ENCODE results near the gene COL20A1.

COL20A1 gene

GRCh38 chr20:63363013-63363957, 70.3 kb downstream of the COL20A1 start:
- in situ Hi-C loops (cut with HindIII; ENCODE audit: low sequenced_read_pairs): no loop called here
- DNase-seq (ENCODE audit: low read depth, low spot score): no peak
- TF ChIP-seq, protein P1, sequence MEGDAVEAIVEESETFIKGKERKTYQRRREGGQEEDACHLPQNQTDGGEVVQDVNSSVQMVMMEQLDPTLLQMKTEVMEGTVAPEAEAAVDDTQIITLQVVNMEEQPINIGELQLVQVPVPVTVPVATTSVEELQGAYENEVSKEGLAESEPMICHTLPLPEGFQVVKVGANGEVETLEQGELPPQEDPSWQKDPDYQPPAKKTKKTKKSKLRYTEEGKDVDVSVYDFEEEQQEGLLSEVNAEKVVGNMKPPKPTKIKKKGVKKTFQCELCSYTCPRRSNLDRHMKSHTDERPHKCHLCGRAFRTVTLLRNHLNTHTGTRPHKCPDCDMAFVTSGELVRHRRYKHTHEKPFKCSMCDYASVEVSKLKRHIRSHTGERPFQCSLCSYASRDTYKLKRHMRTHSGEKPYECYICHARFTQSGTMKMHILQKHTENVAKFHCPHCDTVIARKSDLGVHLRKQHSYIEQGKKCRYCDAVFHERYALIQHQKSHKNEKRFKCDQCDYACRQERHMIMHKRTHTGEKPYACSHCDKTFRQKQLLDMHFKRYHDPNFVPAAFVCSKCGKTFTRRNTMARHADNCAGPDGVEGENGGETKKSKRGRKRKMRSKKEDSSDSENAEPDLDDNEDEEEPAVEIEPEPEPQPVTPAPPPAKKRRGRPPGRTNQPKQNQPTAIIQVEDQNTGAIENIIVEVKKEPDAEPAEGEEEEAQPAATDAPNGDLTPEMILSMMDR (IDR thresholded peaks at IDR 0.05; ENCODE audit: low read depth, low read length): no peak
- H3K4me3 ChIP-seq (ENCODE audit: low read depth, low read length): no peak overlapping the region

GRCh38 chr20:63363981-63364561, 71.1 kb downstream of the COL20A1 start:
- in situ Hi-C loops (cut with HindIII; ENCODE audit: low sequenced_read_pairs): no loop called here
- H3K4me3 ChIP-seq (ENCODE audit: low read depth, low read length): no peak overlapping the region
- TF ChIP-seq, protein P1 (IDR thresholded peaks at IDR 0.05; ENCODE audit: low read depth, low read length): no peak
- no peak for DNase-seq (ENCODE audit: low read depth, low spot score)

DNA sequence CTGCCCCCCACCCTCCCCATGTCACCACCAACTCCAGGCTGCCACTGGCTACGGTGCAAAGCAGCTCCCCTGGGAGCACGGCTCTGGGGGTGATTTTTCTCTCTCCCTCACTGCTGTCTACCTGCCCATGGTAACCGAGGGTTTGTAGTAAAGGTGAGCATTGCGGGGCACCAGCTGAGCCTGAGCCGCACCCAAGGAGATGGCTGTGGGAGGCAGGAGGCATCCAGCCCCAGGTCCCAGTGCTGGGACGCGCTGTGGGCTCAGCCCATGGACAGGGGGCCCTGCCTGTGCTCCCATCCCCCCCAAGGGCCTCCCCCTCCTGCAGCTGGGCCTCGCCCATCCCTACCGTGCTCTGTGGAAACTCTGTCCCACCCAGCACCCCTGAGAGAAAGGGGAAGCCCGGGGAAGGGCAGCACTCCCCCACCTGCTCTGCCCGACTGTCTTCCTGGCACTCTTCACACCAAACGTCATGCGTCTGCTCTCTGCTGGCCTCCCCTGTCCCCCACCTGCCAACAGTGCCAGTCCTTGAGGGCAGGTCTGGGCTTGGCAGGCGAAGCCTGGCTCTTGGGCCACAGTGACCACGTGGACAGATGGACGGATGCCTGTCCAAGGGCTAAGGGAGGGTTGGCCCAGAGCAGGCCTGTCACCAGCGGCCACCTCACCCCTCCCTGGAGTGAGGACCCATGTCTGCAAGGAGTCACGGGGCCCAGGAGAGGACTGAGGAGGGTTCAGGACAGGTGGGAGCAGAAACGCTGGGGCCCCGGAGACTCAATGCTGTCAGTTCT, 72.0 kb downstream of the COL20A1 start:
- DNase-seq (ENCODE audit: low read depth, low spot score): no peak
- TF ChIP-seq, protein P1 (IDR thresholded peaks at IDR 0.05; ENCODE audit: low read depth, low read length): no peak
- in situ Hi-C loops (cut with HindIII; ENCODE audit: low sequenced_read_pairs): no loop called here
- H3K4me3 ChIP-seq (ENCODE audit: low read depth, low read length): no peak overlapping the region

DNA sequence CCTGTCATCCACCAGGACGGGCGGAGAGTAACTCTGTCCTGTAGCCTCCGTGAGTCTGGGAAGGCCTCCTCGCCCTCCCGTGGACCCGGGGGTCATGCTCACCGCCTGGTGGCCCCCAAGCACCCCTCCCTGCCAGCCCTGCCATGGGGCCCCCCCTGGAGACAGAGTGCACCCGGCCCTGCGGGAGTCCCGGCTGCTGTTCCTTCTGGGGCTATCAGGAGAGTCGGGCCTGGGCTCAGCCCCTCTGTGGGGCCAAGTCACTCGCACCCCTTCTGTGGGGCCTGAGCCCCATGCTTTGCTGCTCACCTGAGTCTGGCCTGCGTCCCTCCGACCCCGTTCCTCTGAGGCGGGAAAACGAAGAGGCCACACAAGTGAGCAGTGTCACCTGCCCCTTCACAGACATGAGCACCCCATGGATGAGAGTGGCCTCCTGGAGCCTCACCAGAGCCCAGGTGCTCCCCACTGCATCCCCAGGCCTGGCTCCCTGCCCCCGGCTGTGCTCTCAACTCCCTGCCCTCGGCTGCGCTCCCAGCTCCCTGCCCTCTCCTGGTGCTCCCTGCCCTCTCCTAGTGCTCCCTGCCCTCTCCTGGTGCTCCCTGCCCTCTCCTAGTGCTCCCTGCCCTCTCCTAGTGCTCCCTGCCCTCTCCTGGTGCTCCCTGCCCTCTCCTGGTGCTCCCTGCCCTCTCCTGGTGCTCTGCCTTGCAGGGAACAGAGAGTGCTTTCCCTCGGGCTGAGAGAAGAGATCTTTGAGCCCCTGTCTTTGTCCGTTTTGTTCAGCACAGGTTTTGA, 72.8 kb downstream of the COL20A1 start:
- in situ Hi-C loops (cut with HindIII; ENCODE audit: low sequenced_read_pairs): no loop called here
- H3K4me3 ChIP-seq (ENCODE audit: low read depth, low read length): no peak overlapping the region
- TF ChIP-seq, protein P1 (IDR thresholded peaks at IDR 0.05; ENCODE audit: low read depth, low read length): no peak
- DNase-seq (ENCODE audit: low read depth, low spot score): no peak

DNA sequence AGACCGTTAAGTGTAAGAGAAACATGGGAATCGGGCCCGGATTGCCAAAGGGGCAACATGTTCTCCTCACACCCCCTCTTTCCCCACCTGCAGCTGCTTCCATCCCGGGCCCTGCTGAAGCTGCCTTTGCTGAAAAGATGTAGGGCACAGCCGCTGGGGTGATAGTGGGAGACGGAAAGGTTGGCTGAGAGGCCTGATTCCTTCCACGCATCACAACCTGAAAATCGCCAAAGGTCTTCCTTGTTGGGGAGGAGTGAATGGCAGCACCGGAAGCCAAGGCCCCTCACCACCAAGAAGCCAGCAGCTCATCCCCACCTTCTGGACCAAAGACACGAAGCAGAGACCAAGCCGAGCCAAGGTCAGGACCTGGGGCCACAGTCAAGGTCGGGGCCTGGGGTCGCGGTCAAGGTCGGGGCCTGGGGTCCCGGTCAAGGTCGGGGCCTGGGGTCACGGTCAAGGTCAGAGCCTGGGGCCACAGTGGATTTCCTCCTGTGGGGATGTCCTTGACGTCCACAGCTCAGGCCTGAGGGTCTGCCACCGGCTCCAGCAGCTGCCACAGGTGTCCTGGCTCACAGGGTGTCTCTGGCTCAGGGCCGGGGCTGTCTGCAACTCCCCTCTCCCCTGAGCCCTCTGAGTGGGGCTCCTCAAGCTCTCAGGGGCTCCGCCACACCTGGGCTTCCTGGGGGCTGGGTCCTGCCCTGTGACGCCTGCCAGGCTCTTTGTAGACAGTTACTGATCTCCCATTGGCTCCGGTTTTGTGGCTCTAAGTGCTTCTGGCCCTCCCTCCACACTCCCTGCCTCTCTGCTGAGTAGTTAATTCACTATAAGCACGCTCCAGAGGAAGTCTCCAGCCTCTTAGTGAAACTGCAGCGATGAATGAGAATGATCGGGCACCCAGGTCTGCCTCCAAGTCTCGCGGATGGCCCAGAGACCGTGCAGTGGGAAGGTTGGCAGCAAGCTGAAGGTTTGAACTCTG, 73.7 kb downstream of the COL20A1 start:
- in situ Hi-C loops (cut with HindIII; ENCODE audit: low sequenced_read_pairs): no loop called here
- H3K4me3 ChIP-seq (ENCODE audit: low read depth, low read length): no peak overlapping the region
- DNase-seq (ENCODE audit: low read depth, low spot score): no peak
- TF ChIP-seq, protein P1 (IDR thresholded peaks at IDR 0.05; ENCODE audit: low read depth, low read length): no peak

Measured in astrocyte of the spinal cord (primary cell).